DND-41 (cell line): Measurements from ENCODE around the gene FAM3B.

ENCODE experiments used
- CTCF ChIP-seq: IDR thresholded peaks from 2 replicates; pipeline ENCODE4 v1.5.1; 2012; ENCODE audit warnings: borderline replicate concordance, low read length, moderate library complexity, mild to moderate bottlenecking; ENCODE audit not compliant: poor library complexity, severe bottlenecking; ENCODE audit errors: extremely low read depth
- EZH2 ChIP-seq: IDR thresholded peaks from 3 replicates; pipeline ENCODE4 v1.6.1; 2012; ENCODE audit warnings: borderline replicate concordance, low read depth, mild to moderate bottlenecking, moderate library complexity, low read length, inconsistent platforms; ENCODE audit not compliant: severe bottlenecking

- TF ChIP-seq CTCF (no peak), EZH2 (no peak)
Measured at GRCh38 chr21:41364308-41364707, 47.7 kb downstream of the FAM3B start.
